Central memory CD4-positive, alpha-beta T cell (primary cell): Measurements from ENCODE around the gene RREB1.

Experiments
- DNase-seq: peaks from one replicate; pipeline ENCODE4 v3.0.0; 2022

RREB1 gene

DNA sequence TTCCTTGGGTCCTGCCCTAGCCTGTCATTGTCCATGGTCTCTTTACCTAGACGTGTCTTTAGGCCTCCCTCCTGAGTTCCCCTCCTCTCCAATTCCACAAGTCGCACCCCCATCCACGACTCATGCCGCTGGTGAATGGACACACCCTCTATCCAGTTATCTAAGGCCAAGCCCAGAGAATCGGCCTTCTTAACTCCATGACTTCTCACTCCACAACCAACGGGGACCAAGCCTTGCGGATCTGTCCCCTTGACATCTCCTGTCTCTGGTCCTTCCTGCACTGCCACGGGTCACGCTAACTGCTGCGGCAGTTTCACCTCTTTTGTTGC lies 7.0 kb upstream of the RREB1 start:
- DNase-seq: no peak

GRCh38 chr6:7101290-7101689 lies 6.5 kb upstream of the RREB1 start:
- DNase-seq: no peak

- no peak for DNase-seq
These were observed 3.0 kb upstream of the RREB1 start for GRCh38 chr6:7104752-7105151.

DNA sequence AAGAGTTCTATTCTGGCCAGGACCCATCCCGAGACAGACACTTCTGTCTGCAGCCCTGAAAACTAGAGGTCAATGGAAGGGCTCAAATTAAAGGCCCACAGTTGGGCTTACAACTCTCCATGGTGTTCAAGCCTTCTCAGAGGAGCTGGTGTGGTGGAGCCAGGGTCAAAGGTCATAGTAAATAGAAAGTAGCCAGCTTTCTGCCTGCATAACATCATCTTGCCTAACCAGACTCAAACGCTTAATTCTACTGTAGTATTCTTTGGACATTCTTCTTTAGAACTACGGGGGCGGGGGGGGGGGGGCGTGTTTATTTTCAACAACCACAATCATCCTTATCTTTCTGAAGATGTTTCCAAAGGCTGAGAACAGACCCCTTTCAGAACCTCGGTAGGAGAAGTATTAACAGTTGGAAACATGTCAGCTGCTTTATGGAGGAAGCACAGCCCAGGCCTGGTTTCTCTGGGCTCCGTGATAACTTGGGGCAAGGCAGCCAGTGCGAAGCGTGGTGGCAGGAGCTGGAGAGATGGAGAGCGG lies 1.5 kb upstream of the RREB1 start:
- DNase-seq: no peak

- peak; percentile 63 for DNase-seq
These were observed 796 bp upstream of the RREB1 start for GRCh38 chr6:7106752-7107577.

DNA sequence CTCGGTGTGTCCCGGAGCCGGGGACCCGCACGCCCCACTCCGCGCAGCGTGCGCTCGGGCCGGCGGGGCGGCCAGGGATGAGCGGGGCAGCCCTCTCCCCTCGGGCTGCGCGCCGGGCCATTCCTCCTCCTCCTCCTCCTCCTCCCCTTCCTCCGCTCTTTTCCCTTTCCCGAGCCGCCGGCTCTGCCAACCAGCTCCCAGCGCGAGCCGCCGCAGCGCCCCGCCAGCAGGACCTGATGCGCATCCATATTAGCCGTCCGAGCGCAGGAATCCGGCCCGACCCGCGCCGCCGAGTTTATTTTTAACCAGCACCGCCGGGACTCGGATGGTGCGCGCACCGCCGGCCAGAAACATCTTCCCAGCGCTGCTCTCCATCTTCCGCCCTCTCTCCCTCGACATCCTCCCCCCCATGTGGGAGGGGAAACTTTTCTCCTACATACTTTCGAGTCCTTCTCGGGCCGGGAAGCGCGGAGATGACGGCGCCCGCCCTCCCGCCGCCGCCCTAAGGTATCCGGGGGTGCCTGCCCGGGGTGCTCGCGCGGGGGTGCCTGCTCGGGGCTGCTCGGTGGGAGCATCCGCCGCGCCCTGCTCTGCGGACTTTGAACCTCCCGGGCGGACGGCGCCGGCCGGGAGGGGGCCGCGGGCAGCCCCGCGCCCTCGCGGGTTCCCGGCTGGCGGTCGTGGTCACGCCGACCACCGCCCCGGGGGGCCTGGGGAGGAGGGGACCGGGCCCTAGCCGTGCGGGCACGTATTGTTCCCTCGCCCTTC lies 619 bp downstream of the RREB1 start:
- DNase-seq: peak; percentile 40

- peak; percentile 30 for DNase-seq
These were observed 1.4 kb downstream of the RREB1 start for GRCh38 chr6:7108964-7109836.

- DNase-seq: no peak
These were observed 2.5 kb downstream of the RREB1 start for GRCh38 chr6:7110092-7110792.

GRCh38 chr6:7111095-7111690 lies 3.4 kb downstream of the RREB1 start:
- no peak for DNase-seq

DNA sequence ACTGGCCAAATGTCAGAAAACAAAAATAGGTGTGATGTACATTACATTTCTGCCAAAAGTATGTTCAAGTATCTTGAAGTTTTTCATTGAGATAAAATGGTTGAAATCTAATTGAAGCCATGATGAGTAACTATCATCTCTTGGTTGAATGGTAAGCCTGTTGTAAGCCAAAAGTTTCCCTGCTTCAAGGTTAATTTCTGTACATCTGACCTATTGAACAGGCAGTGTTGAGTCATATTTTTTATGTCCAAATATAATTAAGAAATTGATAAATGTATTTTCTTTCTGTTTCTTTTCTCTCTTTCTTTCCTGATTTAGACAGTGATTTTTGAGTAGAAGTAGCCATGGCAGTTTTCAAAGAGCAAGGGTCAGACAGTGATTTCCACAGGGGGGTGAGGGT lies 4.4 kb downstream of the RREB1 start:
- DNase-seq: no peak

- peak; percentile 36 for DNase-seq
These were observed 5.1 kb downstream of the RREB1 start for GRCh38 chr6:7112741-7113313.

- no peak for DNase-seq
These were observed 7.1 kb downstream of the RREB1 start for GRCh38 chr6:7114744-7115458.

DNA sequence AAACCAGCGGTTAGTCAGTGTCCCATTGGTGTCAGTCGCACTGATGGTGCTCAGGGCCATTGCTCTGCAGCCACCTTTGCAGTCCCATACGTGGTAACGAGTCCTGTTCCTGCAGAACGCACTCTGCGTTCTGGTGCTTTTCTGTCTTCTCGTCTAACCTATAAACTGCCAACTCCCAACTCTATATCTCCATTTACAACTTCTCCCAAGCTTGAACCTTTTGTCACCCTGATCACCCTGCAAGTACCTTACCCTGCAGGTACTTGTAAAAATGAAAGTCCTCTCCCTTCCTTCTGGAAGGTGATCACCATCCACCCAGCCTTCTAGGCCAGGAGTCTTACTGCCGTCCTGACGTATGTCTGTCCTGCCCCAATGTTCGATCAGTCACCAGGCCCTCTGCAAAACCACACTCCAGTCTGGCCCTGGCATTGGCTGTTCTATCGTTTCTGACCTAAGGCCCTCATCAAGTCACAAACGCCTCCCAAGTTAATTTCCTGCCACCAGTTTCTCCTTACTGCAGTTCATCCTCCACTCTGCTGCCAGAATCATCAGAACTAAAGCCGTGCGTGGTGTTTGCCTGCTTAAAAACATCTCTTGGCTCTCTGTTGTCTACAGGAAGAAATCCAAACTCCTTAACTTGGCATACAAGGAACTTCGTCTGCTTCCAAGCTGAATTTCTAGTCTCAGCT lies 7.9 kb downstream of the RREB1 start:
- no peak for DNase-seq

GRCh38 chr6:7119272-7119801 lies 11.6 kb downstream of the RREB1 start:
- DNase-seq: no peak

DNA sequence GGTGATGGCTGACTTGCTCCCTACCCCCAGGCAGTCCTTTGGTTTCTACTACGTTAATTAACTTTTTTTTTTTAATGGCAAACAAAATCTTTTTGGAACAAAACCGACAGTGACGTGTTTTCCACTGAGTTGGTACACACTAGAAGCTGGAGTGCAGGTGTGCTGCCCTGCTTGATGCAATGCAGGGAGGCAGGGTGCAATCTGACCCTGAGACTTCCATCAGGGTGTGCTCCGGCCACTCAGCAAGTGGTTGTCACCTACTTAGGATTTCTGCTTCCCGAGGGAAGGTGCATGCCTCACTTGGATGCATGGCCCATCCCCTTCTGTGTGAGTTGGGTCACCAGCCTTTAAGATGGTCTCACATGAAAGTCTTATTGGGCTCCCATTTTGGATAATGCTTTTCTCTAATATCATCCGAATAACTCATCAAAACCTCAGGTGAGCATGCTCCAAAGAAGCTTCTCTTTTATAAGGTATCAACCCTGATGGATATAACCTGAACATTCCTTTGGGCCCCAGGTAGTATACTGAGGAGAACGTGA lies 14.0 kb downstream of the RREB1 start:
- no peak for DNase-seq

- DNase-seq: no peak
These were observed 14.9 kb downstream of the RREB1 start for GRCh38 chr6:7122684-7123083.

GRCh38 chr6:7124114-7124513 lies 16.4 kb downstream of the RREB1 start:
- no peak for DNase-seq

DNA sequence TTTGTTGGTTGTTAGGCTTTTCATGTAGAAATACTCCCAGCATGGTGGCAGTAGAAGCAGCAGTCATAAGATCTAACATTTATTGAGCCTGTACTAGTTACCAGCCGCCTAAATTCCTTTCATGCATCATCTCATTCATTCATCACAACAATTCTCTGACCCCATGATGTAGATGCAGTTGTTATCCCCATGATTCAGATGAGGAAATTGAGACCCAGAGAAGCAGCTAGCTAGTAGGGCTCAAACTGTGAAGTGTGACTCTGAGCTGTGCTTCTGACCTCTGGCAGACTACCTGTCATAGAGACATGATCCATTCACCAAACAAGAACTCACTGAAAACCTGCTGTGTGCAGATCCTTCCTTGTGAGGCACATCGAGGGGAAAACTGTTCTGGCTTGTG lies 16.9 kb downstream of the RREB1 start:
- no peak for DNase-seq

- no peak for DNase-seq
These were observed 17.5 kb downstream of the RREB1 start for GRCh38 chr6:7125290-7125689.

GRCh38 chr6:7126754-7127153 lies 19.0 kb downstream of the RREB1 start:
- no peak for DNase-seq
